HS-27A (cell line): ENCODE data around the gene RNF227.
"Not testable (repeated sequence)": the region's sequence is repeated elsewhere in the genome, so short reads cannot be mapped to it uniquely, and the experiment has no call there.

Source experiments
- DNase-seq: peaks from one replicate; pipeline ENCODE4 v3.0.0-alpha.2; 2012; ENCODE audit warnings: low read depth, missing footprints

Gene RNF227

GRCh38 chr17:7864384-7864783 lies 51.7 kb downstream of the RNF227 start:
- DNase-seq, result not testable (repeated sequence)
